DND-41 (cell line): ENCODE data around the gene IQSEC1.

Experiments used
- CTCF ChIP-seq: IDR thresholded peaks from 2 replicates; pipeline ENCODE4 v1.5.1; 2012; ENCODE audit warnings: borderline replicate concordance, low read length, moderate library complexity, mild to moderate bottlenecking; ENCODE audit not compliant: poor library complexity, severe bottlenecking; ENCODE audit errors: extremely low read depth
- EZH2 ChIP-seq: IDR thresholded peaks from 3 replicates; pipeline ENCODE4 v1.6.1; 2012; ENCODE audit warnings: borderline replicate concordance, low read depth, mild to moderate bottlenecking, moderate library complexity, low read length, inconsistent platforms; ENCODE audit not compliant: severe bottlenecking

- TF ChIP-seq CTCF: no peak
- TF ChIP-seq EZH2: no peak
These were observed 59.1 kb downstream of the IQSEC1 start for GRCh38 chr3:13013994-13014754.
